Body of pancreas (tissue), 4 donors: ENCODE results near the gene ACSS2. TPM values are rescaled to one million over a fixed set of nuclear protein-coding genes. Genes with fewer than 3 reads are reported as not detected.

Source experiments
- ATAC-seq: fragments of 150-250 bp; one replicate; pipeline ENCODE4 v1.9.1; 2016
- DNase-seq, 4 donors: peaks; one replicate each; pipeline ENCODE4 v3.0.0-alpha.2; 2019
- H3K27ac ChIP-seq, 4 donors: fragments of 200-600 bp; sonication (generic); 1 replicate in 3 of 4; 2 replicates in 1 of 4; pipeline versions ENCODE4 v1.5.1 to v1.6.1; 2016 to 2019; ENCODE audit warnings: mild to moderate bottlenecking in 1 of 4, mixed read lengths in 1 of 4, moderate library complexity in 1 of 4
- H3K27me3 ChIP-seq, 2 donors: fragments of 200-600 bp; sonication (generic); one replicate each; pipeline ENCODE4 v1.6.0; 2016; ENCODE audit warnings: mild to moderate bottlenecking in 1 of 2
- H3K36me3 ChIP-seq, 2 donors: fragments of 200-600 bp; sonication (generic); replicated peaks in 1 of 2; 2 replicates each; pipeline ENCODE4 v1.5.1; 2016; ENCODE audit warnings: low read depth in 2 of 2; ENCODE audit not compliant: insufficient read depth in 1 of 2
- H3K4me1 ChIP-seq: fragments of 200-600 bp; sonication (generic); one replicate; pipeline ENCODE4 v1.6.0; 2016
- H3K4me3 ChIP-seq, 2 donors: fragments of 200-600 bp; sonication (generic); 1 replicate in 1 of 2; 2 replicates in 1 of 2; pipeline ENCODE4 v1.5.1; 2016 to 2019
- H3K9me3 ChIP-seq, 3 donors: fragments of 200-600 bp; sonication (generic); 1 replicate in 2 of 3; 2 replicates in 1 of 3; pipeline ENCODE4 v1.5.1; 2016
- CTCF ChIP-seq, 7 experiments: fragments of 450-650 bp in 4 of 7; fragments of 200-600 bp in 3 of 7; sonication (generic) in 3 of 7; IDR thresholded peaks; one replicate each; pipeline ENCODE4 v1.5.1; 2016 to 2019; ENCODE audit warnings: antibody characterized with exemption in 7 of 7
- POLR2A ChIP-seq, 3 donors: fragments of 450-650 bp; IDR thresholded peaks; one replicate each; pipeline ENCODE4 v1.6.1; 2016; ENCODE audit warnings: antibody characterized with exemption in 3 of 3, mild to moderate bottlenecking in 2 of 3
- WGBS, 2 donors: methylation state at CpG; one replicate each; pipeline ENCODE4 v1.1.5; 2017; 5-methylcytosine and 5-hydroxymethylcytosine counted together
- intact Hi-C: fragments of 100-400 bp; cut with DNase I; formaldehyde crosslinking; loops from one replicate; pipeline ENCODE4 v1.15.1; 2023
- total RNA-seq, 2 donors: library from RNA; depleted of rRNA; stranded (reverse); fragments of >200 nt; gene quantifications; one replicate each; pipeline ENCODE4 v1.1.0, GENCODE V29; 2016

The ACSS2 gene
- total RNA-seq, 2 donors from 2014 or later: 33.9 to 78.1 TPM

GRCh38 chr20:34946661-34947060 is 70.2 kb downstream of the ACSS2 start:
- intact Hi-C loops: no loop called here
- 59 to 66% methylated on average over 3 of the region's 3 CpGs for WGBS, 2 donors
- Histone ChIP-seq H3K4me1 (no peaks in the 10 kb centered on the region), H3K4me3 (no peak overlapping the region), H3K27ac (peak overlapping the region in 1 of 4 donors; percentile 24), H3K36me3 (no peaks in the 10 kb centered on the region), H3K9me3 (no peaks in the 10 kb centered on the region), H3K27me3 (no peaks in the 10 kb centered on the region)
- no peak for TF ChIP-seq CTCF (IDR thresholded peaks at IDR 0.05)
- TF ChIP-seq POLR2A (IDR thresholded peaks at IDR 0.05): no peak
- DNase-seq (no peak), ATAC-seq (peak; percentile 27)

- ATAC-seq (no peak), DNase-seq (no peak)
- no peak overlapping the region for H3K27ac ChIP-seq
- H3K36me3 ChIP-seq: no peaks in the 10 kb centered on the region
- H3K4me3 ChIP-seq: no peak overlapping the region
- no peaks in the 10 kb centered on the region for H3K27me3 ChIP-seq
- TF ChIP-seq POLR2A (IDR thresholded peaks at IDR 0.05) (no peak), CTCF (IDR thresholded peaks at IDR 0.05) (no peak)
- intact Hi-C loops: no loop called here
- no peaks in the 10 kb centered on the region for H3K4me1 ChIP-seq
- no peaks in the 10 kb centered on the region for H3K9me3 ChIP-seq
Measured at GRCh38 chr20:34947336-34947735, 70.9 kb downstream of the ACSS2 start.

GRCh38 chr20:34948030-34948429 is 71.6 kb downstream of the ACSS2 start:
- Histone ChIP-seq H3K27ac (no peak overlapping the region), H3K4me1 (no peaks in the 10 kb centered on the region), H3K27me3 (no peaks in the 10 kb centered on the region), H3K36me3 (no peaks in the 10 kb centered on the region), H3K4me3 (no peak overlapping the region), H3K9me3 (no peaks in the 10 kb centered on the region)
- ATAC-seq: no peak
- TF ChIP-seq POLR2A (IDR thresholded peaks at IDR 0.05): no peak
- no peak for TF ChIP-seq CTCF (IDR thresholded peaks at IDR 0.05)
- no peak for DNase-seq
- intact Hi-C loops: no loop called here

GRCh38 chr20:34949120-34949519 is 72.7 kb downstream of the ACSS2 start:
- Histone ChIP-seq H3K36me3 (no peaks in the 10 kb centered on the region), H3K9me3 (no peaks in the 10 kb centered on the region), H3K27me3 (no peaks in the 10 kb centered on the region), H3K4me3 (no peak overlapping the region), H3K4me1 (no peaks in the 10 kb centered on the region), H3K27ac (no peak overlapping the region)
- intact Hi-C loops: no loop called here
- WGBS, 2 donors: 94% methylated on average over 6 of the region's 6 CpGs
- TF ChIP-seq CTCF (IDR thresholded peaks at IDR 0.05): no peak
- no peak for TF ChIP-seq POLR2A (IDR thresholded peaks at IDR 0.05)
- ATAC-seq (no peak), DNase-seq (no peak)

GRCh38 chr20:34951252-34951651 is 74.8 kb downstream of the ACSS2 start:
- Histone ChIP-seq H3K4me1 (peaks cover 10% of the 10 kb centered on the region), H3K4me3 (no peak overlapping the region), H3K27me3 (no peaks in the 10 kb centered on the region), H3K27ac (no peak overlapping the region), H3K36me3 (no peaks in the 10 kb centered on the region), H3K9me3 (no peaks in the 10 kb centered on the region)
- DNase-seq: no peak
- intact Hi-C loops: no loop called here
- WGBS, 2 donors: 87 to 90% methylated on average over 2 of the region's 2 CpGs
- no peak for ATAC-seq
- TF ChIP-seq POLR2A (IDR thresholded peaks at IDR 0.05): no peak
- TF ChIP-seq CTCF (IDR thresholded peaks at IDR 0.05): no peak
